ENCODE measurements around the gene RNF39.

Gene RNF39

DNA sequence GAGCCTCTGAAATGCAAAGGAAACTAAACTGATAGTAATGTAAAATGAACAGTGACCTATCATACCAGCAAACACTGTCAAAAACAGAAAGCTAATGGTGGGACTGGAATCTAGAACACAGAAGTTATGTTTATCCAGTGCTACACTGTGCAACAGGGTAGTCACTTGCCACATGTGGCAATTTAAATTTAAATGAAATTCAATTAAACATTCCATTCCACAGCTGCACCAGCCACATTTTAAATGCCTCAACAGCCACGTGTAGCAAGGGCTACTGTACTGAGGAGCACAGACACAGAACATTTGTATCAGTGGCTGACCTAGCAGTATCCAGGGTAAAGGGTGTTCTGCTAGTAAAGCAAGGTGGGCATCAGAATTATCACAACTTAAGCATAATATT lies 20.1 kb downstream of the RNF39 start:
- TF ChIP-seq, protein P1, sequence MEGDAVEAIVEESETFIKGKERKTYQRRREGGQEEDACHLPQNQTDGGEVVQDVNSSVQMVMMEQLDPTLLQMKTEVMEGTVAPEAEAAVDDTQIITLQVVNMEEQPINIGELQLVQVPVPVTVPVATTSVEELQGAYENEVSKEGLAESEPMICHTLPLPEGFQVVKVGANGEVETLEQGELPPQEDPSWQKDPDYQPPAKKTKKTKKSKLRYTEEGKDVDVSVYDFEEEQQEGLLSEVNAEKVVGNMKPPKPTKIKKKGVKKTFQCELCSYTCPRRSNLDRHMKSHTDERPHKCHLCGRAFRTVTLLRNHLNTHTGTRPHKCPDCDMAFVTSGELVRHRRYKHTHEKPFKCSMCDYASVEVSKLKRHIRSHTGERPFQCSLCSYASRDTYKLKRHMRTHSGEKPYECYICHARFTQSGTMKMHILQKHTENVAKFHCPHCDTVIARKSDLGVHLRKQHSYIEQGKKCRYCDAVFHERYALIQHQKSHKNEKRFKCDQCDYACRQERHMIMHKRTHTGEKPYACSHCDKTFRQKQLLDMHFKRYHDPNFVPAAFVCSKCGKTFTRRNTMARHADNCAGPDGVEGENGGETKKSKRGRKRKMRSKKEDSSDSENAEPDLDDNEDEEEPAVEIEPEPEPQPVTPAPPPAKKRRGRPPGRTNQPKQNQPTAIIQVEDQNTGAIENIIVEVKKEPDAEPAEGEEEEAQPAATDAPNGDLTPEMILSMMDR (IDR thresholded peaks at IDR 0.05; ENCODE audit: low read depth, low read length, missing control alignments): no peak
- no peak overlapping the region for H3K4me3 ChIP-seq (ENCODE audit: low read depth, low read length)
- DNase-seq (ENCODE audit: low read depth): no peak

DNA sequence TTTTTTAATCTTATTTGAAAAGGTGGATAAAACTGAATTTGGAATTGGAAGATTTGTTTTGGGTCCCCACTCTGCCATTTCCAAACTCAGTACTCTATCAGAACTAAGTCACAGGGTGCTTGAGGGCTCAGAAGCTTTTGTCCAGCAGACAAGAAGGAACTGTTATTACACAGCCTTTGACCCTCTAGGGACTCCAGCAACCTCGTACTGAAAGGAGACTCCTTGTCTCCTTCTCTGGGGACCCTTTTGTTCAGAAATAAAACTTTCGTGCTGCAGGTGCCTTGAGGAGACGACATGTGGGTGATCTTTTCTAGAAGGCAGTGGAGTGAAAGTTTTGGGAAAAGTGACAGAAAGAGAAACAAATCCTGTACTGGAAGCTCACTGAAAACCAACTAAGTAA lies 21.9 kb downstream of the RNF39 start:
- H3K4me3 ChIP-seq (ENCODE audit: low read depth, low read length): no peak overlapping the region
- TF ChIP-seq, protein P1 (IDR thresholded peaks at IDR 0.05; ENCODE audit: low read depth, low read length, missing control alignments): no peak
- no peak for DNase-seq (ENCODE audit: low read depth)

DNA sequence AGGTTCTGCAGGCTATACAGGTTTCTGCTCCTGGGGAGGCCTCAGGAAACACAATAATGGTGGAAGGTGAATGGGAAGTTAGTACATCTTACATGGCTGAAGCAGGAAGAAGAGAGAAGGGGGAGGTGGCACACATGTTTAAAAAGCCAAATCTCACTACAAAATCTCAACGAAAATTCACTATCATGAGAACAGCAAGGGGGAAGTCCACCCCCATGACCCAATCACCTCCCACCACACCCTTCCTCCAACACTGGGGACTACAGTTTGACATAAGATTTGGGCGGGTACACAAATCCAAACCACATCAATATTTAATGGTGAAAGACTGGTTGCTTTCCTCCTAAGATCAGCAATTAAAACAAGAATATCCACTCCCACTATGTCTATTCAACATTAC lies 28.3 kb downstream of the RNF39 start:
- H3K4me3 ChIP-seq (ENCODE audit: low read depth, low read length): no peak overlapping the region
- TF ChIP-seq, protein P1 (IDR thresholded peaks at IDR 0.05; ENCODE audit: low read depth, low read length, missing control alignments): no peak
- no peak for DNase-seq (ENCODE audit: low read depth)

DNA sequence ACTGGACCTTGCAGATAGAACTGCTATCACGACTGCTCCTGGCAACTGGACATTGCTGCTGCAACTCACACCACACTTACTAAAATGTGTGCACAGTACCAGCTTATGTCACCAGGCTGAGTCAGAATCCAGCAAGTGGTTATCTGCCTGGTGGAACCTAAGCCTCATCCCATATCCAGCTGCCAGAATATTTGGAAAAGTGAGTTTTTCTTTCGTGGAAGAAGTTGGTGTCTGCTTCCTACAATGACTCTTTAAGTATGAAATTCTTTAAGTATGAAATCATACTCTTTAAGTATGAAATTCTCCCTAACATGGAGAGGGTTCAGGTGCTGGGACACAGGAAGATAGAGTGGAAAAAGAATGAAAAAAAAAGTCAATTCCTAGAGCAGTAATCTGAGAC lies 30.9 kb downstream of the RNF39 start:
- TF ChIP-seq, protein P1 (IDR thresholded peaks at IDR 0.05; ENCODE audit: low read depth, low read length, missing control alignments): no peak
- DNase-seq (ENCODE audit: low read depth): no peak

DNA sequence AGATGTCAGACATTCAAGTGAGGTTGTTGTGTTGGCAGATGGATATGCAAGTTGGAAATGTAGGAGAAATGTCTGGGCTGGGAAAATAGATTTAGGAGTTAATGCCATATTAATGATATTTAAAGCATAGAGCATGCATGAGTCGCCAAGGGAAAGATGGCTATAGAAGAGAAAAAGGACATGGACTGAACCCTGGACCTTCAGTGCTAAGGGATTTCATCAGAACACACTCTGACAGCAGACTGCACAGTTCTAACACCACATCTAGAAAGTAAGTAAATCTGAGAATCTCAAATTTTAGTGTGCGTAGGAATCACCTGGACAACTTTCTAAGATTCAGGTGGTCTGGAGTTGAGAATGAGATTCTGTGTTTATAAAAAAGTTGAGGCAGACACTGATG lies 31.8 kb downstream of the RNF39 start:
- no peak for DNase-seq (ENCODE audit: low read depth)
- TF ChIP-seq, protein P1 (IDR thresholded peaks at IDR 0.05; ENCODE audit: low read depth, low read length, missing control alignments): no peak
- no peak overlapping the region for H3K4me3 ChIP-seq (ENCODE audit: low read depth, low read length)

More for the DNA sequence above, 30.9 kb downstream of the RNF39 start:
- H3K4me3 ChIP-seq (ENCODE audit: low read depth, low read length): no peak overlapping the region

DNA sequence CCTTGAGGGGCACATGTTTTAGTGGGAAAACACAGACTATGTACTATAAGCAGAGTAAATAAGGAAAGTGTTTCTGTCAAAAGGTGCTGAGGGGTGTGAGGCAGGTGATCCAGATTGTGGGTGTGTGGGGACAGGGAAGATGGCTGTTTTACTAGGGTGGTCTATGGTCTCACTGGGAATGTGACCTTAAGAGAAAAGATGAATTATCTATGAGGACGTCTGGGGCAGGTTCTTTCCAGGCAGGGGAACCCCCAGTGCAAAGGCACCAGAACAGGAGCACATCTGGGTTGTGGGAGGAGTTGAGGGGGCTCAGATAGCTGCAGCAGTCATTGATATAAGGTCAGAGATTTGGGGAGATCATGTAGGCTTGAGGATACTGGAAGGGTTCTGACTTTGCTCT lies 32.7 kb downstream of the RNF39 start:
- TF ChIP-seq, protein P1 (IDR thresholded peaks at IDR 0.05; ENCODE audit: low read depth, low read length, missing control alignments): no peak
- H3K4me3 ChIP-seq (ENCODE audit: low read depth, low read length): no peak overlapping the region
- no peak for DNase-seq (ENCODE audit: low read depth)

DNA sequence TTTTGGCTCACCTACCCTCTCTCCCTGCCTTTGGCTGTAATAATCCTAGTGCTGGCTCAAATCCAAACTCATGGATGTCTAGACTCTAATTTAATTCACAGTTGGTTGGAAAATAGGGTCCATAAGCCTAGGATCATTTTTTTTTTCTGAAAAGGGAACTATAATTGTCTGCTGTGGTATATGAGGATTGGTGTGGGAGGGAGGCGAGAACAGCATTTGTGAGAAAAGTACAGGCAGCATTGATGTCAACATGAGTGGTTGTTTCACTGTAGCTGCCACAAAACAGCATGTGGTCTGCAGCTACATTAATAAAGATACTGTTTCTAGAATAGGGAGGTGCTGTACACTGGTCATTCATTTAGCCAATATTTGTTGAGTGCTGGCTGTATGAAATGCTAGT lies 33.1 kb downstream of the RNF39 start:
- no peak overlapping the region for H3K4me3 ChIP-seq (ENCODE audit: low read depth, low read length)
- TF ChIP-seq, protein P1 (IDR thresholded peaks at IDR 0.05; ENCODE audit: low read depth, low read length, missing control alignments): no peak
- no peak for DNase-seq (ENCODE audit: low read depth)

Measured in GM12864 (cell line).